WERI-Rb-1 (cell line): ENCODE results near the gene CYP4A22.

ENCODE experiments used
- DNase-seq: peaks from one replicate; pipeline ENCODE4 v3.0.0-alpha.2; 2020
- H3K27ac ChIP-seq: fragments of 250-450 bp; sonication (Bioruptor Pico); 2 replicates; pipeline ENCODE4 v1.5.1; 2020; ENCODE audit warnings: mild to moderate bottlenecking, moderate library complexity
- H3K27me3 ChIP-seq: fragments of 250-450 bp; sonication (Bioruptor Pico); 2 replicates; pipeline ENCODE4 v1.5.1; 2021; ENCODE audit warnings: mild to moderate bottlenecking, low read depth, moderate library complexity; ENCODE audit not compliant: insufficient read depth, severe bottlenecking
- H3K36me3 ChIP-seq: fragments of 250-450 bp; sonication (Bioruptor Pico); 2 replicates; pipeline ENCODE4 v1.5.1; 2020; ENCODE audit warnings: mild to moderate bottlenecking, moderate library complexity
- H3K4me3 ChIP-seq: 2 replicates; pipeline ENCODE4 v1.5.1; 2011; ENCODE audit warnings: low read depth, mild to moderate bottlenecking, control low read depth, low read length
- H3K9me3 ChIP-seq: fragments of 250-450 bp; sonication (Bioruptor Pico); 2 replicates; pipeline ENCODE4 v1.5.1; 2021; ENCODE audit warnings: mild to moderate bottlenecking, moderate library complexity; ENCODE audit not compliant: severe bottlenecking
- TF ChIP-seq, protein P1 (sequence below): IDR thresholded peaks from 2 replicates; pipeline ENCODE4 v1.5.1; 2011; ENCODE audit warnings: low read depth, mild to moderate bottlenecking, control low read depth, inconsistent platforms, low read length

CYP4A22 gene

DNA sequence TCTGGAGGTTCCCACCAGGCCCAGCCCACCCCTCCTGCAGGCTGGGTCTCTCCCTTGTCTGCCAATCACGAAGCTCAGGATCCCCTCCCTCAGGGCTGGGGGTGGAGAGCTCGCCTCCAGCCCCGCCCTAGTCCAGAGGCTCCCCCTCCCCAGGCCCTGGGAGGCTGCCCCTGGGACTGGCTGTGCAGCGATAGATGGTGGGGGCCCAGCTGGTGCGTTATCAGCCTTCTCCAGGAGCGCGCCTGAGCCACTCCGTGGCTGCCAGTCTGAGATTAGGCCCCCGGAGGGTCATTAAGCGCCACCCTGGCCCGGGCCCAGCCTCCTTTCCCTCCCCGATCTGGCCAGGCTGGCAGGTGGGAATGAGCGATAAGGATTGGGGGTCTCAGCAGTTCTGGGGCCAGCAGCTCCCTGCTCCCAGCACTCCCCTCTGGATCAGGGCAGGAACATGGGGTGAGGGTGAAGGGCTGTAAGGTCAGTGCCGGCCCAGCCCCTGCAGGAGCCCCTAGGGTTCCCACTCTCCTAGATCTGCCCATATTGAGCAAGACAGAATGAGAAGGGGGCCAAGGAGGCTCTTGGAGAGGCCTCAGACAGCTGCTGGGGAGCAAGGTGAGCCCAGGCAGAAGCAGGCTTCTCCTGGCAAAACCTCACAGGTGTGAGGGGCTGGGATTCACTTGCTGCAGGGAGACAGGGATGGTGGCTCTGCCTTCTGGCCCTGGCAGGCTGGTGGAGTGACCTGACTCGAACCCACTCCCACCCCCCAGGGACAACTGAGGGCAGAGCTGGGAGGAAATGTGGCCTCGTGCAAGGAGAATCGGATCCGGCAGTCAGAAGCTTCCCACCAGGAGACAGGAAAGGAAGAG is 44.1 kb downstream of the CYP4A22 start:
- DNase-seq = no peak
- Histone ChIP-seq H3K9me3 (no peaks in the 10 kb centered on the region), H3K27ac (no peak overlapping the region), H3K36me3 (no peaks in the 10 kb centered on the region), H3K27me3 (no peaks in the 10 kb centered on the region), H3K4me3 (no peak overlapping the region)
- TF ChIP-seq, protein P1, sequence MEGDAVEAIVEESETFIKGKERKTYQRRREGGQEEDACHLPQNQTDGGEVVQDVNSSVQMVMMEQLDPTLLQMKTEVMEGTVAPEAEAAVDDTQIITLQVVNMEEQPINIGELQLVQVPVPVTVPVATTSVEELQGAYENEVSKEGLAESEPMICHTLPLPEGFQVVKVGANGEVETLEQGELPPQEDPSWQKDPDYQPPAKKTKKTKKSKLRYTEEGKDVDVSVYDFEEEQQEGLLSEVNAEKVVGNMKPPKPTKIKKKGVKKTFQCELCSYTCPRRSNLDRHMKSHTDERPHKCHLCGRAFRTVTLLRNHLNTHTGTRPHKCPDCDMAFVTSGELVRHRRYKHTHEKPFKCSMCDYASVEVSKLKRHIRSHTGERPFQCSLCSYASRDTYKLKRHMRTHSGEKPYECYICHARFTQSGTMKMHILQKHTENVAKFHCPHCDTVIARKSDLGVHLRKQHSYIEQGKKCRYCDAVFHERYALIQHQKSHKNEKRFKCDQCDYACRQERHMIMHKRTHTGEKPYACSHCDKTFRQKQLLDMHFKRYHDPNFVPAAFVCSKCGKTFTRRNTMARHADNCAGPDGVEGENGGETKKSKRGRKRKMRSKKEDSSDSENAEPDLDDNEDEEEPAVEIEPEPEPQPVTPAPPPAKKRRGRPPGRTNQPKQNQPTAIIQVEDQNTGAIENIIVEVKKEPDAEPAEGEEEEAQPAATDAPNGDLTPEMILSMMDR = no peak

DNA sequence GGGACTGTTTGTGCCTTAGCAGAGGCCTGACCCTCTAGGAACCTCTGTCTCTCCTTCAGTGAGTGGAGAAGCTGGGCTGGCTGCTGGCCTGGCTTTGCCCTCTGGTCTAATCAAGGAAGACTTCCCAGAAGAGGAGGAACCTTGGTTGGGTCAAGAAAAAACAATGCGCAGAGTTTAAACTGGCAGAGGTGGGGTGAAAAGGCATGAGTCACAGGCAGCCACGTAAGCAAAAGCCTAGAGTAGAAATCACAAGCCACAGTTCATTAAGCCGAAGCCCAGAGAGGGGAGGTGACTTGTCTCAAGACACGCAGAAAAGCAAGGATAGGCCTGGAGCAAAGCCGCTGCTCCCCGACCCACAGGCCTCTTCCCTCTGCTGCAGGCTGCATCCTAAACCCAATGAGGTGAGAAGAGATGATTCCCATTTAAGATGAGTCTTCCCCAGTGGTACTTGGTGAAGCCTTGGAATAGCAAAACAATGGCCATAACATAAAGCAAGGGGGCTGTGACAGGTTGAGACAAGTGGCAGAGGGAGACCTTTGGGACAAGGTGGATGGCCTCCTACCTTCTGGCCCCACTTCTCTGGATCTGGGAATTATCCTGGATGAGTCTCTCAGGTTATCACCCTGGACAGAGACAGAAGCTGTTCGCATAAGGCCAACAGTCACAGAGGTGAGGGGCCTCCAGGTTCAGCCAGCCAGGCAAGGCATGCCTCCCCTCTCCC is 44.9 kb downstream of the CYP4A22 start:
- DNase-seq = no peak

DNA sequence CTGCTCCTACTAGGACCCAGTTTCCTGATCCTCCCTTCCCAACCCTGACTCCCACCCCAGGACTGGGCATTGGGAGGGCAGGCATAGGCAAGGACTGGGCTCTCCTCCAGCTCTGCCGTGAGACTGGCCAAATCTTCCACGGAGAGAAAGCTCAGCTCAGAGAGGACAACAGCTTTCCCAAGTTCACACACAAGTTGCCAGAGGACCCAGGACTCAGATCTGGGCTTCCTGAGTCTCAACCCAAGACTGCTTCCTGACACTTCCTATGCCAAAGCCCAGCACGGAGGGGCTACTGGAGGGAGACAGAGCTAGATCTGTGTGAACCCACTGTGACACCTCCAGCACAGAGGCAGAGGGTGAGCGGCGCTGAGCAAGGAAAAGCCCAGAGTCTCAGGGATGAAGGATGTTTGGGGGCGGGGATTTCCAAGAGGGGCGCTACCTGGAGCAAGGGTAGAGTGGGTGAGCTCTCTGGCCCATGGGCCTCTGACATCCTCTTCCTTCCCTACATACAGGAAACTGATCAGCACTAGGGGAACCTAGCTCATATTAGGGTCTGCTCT is 45.5 kb downstream of the CYP4A22 start:
- no peaks in the 10 kb centered on the region for H3K27me3 ChIP-seq
- DNase-seq = no peak
- no peaks in the 10 kb centered on the region for H3K9me3 ChIP-seq
- H3K27ac ChIP-seq = no peak overlapping the region
- H3K36me3 ChIP-seq = no peaks in the 10 kb centered on the region
- TF ChIP-seq, protein P1 = no peak
- no peak overlapping the region for H3K4me3 ChIP-seq

More for the DNA sequence above, 44.9 kb downstream of the CYP4A22 start:
- no peaks in the 10 kb centered on the region for H3K27me3 ChIP-seq
- H3K4me3 ChIP-seq = no peak overlapping the region
- no peaks in the 10 kb centered on the region for H3K9me3 ChIP-seq
- H3K27ac ChIP-seq = no peak overlapping the region
- H3K36me3 ChIP-seq = no peaks in the 10 kb centered on the region
- TF ChIP-seq, protein P1 = no peak

DNA sequence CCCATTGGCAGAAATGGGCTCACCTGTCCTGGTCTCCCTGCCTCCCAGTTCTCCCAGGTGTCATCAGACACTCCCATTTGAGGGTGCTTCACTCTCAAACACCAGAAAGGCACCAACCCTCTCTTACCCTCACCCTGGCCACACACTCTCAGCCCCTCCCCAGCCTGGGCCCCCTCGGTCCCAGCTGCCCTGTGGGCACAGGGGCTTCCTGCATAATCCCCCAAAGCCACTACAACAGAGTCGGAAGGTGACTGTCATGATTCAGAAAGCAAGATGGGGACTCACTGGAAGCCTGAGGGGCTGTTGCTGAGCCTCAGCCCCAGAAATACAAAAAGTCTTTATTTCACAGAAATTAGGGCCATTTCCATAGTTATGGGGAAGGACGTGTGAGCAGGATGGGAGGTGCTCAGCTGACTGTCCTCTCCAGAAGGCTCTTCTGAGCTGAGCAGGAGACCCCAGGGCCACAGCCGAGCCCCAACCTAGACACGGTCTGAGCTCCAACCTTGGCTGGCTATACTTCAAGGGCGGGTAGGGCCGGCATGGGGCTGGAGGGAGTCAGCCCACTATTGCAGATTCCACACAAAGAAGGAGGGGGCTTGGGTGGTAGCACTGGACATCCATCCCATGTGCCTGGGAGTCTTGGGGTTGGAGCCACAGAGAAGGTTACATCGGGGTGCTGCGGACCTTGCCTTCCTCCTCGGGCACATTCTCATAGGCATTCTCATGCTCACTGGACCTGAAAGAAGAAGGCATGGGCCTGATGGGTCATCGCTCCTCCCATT is 46.3 kb downstream of the CYP4A22 start:
- H3K9me3 ChIP-seq = no peaks in the 10 kb centered on the region
- DNase-seq = no peak
- TF ChIP-seq, protein P1 = no peak
- no peaks in the 10 kb centered on the region for H3K36me3 ChIP-seq
- no peaks in the 10 kb centered on the region for H3K27me3 ChIP-seq
- no peak overlapping the region for H3K27ac ChIP-seq
- H3K4me3 ChIP-seq = no peak overlapping the region

DNA sequence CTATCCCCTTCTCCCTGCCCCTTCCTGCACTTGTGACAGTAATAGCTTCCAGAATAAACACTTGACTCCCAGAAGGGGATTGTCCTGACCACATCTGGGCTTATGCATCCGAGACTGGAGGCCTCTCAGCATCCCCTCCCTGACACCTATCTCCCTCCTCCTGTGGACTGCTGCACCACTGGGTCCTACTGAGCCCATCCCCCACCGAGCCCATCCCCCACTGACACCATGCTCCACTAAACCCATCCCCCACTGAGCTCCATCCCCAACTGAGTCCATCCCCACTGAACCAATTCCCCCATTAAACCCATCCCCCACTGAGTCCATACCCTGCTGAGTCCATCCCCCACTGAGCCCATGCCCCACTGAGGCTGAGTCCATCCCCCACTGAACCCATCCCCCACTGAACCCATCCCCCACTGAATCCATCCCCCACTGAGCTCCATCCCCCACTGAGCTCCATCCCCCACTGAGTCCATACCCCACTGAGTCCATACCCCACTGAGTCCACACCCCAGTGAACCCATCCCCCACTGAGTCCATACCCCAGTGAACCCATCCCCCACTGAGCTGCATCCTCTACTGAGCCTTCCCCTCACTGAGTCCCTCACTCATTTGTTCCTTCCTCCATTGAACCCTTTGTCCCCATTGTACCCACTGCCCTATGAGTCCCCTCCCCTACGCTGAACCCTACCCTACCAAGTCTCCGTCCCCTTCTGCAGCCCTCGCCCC is 47.0 kb downstream of the CYP4A22 start:
- DNase-seq = no peak
- H3K27ac ChIP-seq = no peak overlapping the region

More for the DNA sequence above, 47.0 kb downstream of the CYP4A22 start:
- H3K27me3 ChIP-seq = no peaks in the 10 kb centered on the region
- TF ChIP-seq, protein P1 = no peak
- no peaks in the 10 kb centered on the region for H3K9me3 ChIP-seq
- H3K4me3 ChIP-seq = no peak overlapping the region
- no peaks in the 10 kb centered on the region for H3K36me3 ChIP-seq
